SK-MEL-5 (cell line): Measurements from ENCODE around the gene CCND1. TPM values are rescaled to one million over a fixed set of nuclear protein-coding genes. Genes with fewer than 3 reads are reported as not detected.
"Not testable (repeated sequence)": the region's sequence is repeated elsewhere in the genome, so short reads cannot be mapped to it uniquely, and the experiment has no call there.

ENCODE experiments used
- DNase-seq: peaks from one replicate; pipeline ENCODE4 v3.0.0-alpha.2; 2016; ENCODE audit warnings: low read depth, low spot score
- in situ Hi-C: cut with HindIII; loops from 2 replicates; pipeline ENCODE4 v1.10.0; 2016; ENCODE audit warnings: low sequenced_read_pairs, high pct_unique_total_duplicates, low pct_unique_long_range_greater_than_20kb
- total RNA-seq: library from RNA; depleted of rRNA; stranded (reverse); fragments of >200 nt; shearing (Covaris generic); gene quantifications from 2 replicates; pipeline ENCODE4 v1.2.3, GENCODE V29; 2014

CCND1 gene
- total RNA-seq, 1 experiment from 2014 or later, result 111 TPM

DNA sequence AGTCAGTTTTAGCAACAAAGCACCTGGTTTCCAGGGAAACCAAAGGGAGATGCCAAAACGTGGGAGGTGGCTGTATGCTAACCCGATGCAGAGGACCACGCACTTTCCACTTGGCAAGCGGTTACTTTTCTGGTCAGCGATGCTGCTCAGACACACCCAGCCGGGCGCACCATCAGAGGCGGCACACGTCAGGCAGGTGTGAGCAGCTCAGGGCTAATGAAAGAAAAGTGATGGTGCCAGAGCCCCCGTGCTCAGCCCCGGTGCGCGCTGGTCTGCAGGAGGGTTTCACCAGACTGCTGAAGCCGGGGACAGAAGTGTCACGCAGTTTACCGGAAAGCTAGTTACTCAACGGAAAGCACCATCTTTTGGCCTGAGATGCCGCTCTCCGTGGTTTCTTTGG, 28.5 kb downstream of the CCND1 start:
- no peak for DNase-seq
- in situ Hi-C loops, result loop anchor here (25.0 kb wide), 1 partner anchor 432 kb away; no protein-coding TSS in a partner anchor

DNA sequence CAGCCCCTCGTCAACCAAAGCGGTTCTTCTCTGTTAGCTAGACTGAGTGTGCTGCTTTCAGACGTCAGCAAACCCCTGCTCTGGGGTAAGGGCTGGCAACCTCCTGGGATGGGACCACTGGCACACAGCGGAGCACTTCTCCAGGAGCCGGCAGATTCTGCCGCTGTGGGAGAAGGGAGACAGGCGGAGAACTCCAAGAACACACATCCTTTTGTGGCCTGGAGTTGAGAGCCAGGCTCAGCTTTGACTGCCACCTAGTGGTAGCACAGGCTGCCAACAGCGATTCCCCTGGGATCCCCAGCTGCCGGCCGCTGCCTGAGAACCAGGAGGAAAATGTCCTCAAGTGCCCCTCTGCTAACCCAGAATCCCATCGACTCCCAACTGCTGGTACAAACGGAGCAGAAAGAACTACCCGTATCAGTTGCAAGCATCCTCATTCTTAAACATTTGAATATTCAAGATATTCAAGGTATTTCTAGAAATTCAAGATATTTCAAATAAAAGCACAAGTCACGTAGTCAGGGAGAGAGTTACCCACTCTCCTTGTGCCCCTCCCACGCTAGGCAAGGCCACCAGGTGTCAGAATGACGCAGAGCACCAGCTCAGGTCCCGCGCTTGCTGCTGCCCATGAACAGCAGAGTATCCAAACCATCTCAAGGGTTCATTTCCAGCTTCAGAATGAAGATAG, 29.3 kb downstream of the CCND1 start:
- in situ Hi-C loops, result loop anchor here (25.0 kb wide), 1 partner anchor 433 kb away; no protein-coding TSS in a partner anchor
- peak; percentile 99 for DNase-seq

DNA sequence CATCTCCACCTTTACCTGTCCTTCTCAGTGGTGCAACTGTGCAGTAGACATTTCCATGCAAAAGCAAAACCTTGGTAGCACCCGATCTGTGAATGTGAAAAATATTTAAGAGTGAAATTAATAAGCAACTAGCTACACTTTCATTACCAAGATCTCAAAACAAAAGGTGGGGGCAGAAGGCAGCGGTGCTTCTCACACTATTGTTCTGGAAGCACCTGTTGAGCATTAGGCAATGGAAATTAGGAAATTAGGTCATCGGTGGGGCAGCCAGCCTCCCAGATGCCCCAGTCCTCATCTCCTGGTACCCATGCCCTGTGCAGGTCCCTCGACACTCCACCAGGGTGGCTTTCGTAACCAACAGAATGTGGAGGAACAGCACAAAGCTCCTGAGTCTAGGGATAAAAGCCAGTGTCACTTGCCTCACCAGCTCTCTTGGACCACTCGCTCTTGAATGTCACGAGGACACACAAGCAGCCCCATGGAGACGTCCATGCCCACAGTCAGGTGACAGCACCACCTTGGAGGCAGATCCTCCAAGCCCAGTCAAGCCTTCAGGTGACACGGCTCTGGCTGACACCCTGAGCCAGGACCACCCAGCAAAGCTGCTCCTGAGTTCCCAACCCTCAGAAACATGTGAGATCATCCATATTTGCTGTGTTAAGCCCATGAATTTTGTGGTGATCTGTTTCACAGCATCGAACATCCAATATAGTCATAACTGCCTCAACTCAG, 30.9 kb downstream of the CCND1 start:
- in situ Hi-C loops, result loop anchor here (25.0 kb wide), 1 partner anchor 435 kb away; no protein-coding TSS in a partner anchor
- no peak for DNase-seq

DNA sequence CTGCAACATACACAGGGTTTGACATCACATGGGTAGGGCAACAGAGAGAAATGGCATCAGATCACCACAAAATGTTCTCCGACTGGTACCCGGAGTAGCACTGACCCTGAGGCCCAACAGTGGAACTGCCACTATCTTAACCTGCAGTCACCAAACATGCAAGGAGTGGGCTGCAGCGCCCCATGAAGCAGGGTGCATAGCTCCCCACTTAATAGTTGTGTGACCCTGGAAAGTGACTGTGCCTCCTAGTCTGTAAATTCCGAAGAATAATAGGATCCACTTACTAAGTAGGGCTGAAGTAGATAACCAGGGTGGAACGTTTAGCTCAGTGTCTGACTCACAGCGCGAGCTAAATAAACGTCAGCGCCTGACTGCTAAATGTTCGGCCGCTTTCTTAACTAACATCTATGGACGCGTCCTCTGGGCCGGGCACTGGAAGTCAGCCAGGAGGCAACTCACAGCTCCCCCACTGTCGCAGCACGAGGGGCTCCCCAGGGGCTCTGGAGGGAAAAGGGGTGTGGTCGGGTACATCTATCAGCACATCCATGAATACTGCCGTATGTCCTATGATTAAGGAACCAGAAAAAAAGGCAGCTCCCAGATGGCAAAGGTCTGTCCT, 33.4 kb downstream of the CCND1 start:
- DNase-seq, result peak; percentile 45
- in situ Hi-C loops, result loop anchor here (25.0 kb wide), 1 partner anchor 437 kb away; no protein-coding TSS in a partner anchor

DNA sequence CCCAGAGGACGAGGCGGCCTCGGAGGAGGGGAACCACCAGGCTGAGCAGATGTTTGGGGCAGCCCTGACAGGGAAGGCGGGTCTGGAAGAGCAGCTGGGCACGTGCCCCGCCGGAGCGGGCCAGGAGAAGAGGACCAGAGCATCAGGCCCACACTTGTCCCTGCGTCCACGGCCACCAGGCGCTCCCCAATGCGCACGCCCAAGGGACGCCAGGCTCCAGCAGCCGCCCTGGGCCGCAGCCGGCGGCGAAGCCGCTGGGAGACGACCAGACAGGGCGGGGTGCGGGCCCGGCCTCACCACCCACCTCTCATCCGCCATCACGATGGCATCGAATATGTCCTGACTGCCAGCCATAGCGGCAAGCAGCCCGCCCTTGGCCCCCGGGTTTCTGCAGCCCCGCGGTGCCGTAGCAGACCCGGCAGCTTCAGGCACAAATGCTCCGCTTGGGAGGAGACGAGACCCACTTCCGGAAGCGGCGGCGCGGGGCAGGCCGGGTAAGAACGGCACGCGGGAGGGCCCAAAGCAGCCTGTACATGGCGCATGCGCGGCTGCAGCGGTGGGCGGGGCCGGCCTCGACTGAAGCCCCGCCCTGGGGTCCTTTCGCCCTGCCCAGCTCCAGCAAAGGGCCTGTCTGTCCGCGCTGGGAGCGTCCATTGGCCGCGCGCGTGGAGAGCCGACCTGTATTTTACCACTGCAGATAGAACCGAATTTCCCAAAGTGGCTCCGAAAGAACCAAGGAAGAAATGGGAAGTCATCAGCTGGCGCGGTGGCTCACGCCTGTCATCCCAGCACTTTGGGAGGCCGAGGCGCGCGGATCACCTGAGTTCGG, 34.1 kb downstream of the CCND1 start, which contains the start of gene LTO1:
TSS of gene LTO1 (minus strand) at position 468 of the 829 bp plus-strand sequence. CDS start at position 354, 114 bp downstream.
- in situ Hi-C loops, result loop anchor here (25.0 kb wide), 1 partner anchor 438 kb away; no protein-coding TSS in a partner anchor
- DNase-seq, result peak; percentile 100

DNA sequence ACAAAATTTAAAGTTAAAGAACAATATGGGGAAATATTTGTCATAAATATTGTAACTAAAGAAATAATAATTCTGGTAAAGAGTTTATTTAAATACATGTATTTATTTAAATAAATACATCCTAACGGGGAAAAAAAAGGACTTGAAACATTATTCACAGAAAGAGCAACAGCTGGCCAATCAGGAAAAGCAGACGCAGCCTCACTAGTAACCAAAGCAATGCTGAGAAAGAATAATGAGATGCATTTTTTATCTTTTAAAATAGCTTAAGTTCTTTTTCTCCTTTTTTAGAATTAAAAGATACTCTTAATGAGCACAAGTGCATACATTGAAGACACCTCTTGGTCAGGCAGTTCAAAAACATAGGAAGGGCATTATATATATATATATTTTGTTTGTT, 36.8 kb downstream of the CCND1 start:
- in situ Hi-C loops, result no loop called here
- DNase-seq, result no peak

DNA sequence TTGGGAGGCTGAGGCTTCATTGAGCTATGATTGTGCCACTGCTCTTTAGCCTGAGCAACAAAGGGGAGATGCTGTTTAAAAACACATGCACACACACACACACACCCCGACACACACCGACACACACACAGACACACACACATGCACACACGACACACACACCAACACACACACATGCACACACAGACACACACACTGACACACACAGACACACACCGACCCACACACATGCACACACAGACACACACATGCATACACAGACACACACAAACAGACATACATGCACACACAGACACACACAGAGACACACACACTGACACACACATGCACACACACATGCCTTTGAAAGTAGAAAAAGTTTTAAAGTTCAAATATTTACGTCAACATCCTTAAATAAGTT, 39.7 kb downstream of the CCND1 start:
- in situ Hi-C loops, result no loop called here

DNA sequence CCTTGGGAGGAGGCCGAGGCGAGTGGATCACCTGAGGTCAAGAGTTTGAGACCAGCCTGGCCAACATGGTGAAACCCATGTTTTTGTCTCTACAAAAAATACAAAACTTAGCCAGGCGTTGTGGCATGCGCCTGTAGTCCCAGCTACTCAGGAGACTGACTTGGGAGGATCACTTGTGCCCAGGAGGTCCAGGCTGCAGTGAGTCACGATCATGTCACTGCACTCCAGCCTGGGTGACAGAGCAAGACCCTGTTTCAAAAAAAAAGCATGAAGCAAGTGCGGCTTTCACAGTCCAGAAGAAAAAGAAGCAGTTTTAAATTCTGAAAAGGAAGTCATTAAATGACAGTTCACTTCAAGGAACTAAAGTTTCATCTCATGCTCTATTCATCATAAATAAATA, 41.3 kb downstream of the CCND1 start:
- in situ Hi-C loops, result no loop called here
- no peak for DNase-seq

More for the DNA sequence above, 39.7 kb downstream of the CCND1 start:
- DNase-seq, result no peak

DNA sequence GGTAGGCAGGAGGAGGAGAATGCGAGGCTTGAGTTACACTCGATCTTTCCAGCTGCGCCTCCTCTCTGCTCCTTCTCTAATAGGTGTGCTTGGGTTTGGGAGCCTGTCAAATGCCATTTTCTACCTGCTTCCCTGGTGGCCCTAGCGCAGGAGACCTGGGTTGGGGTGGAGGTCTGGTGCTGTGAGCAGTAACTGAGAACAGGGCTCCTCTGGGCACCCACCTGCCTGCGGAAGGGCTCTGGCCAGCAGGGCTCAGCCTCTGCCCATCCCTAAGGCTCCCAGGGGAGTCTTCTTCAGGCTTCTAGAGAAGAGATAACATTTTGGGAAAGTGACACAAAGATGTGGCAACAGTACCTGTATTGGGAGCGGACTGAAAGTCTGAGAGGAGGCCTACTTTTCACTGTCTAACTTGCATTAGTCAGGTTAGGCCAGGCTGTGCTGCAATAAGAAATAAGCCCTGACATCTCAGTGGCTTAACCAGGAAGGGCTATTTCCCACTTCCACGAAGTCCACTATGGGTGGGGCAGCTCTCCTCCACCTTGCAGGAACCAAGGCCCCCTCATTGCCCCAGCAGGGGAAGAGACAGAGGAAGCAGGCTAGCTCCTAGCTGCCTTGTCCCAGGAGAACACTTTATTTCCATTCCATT, 41.8 kb downstream of the CCND1 start:
- in situ Hi-C loops, result no loop called here
- DNase-seq, result no peak

DNA sequence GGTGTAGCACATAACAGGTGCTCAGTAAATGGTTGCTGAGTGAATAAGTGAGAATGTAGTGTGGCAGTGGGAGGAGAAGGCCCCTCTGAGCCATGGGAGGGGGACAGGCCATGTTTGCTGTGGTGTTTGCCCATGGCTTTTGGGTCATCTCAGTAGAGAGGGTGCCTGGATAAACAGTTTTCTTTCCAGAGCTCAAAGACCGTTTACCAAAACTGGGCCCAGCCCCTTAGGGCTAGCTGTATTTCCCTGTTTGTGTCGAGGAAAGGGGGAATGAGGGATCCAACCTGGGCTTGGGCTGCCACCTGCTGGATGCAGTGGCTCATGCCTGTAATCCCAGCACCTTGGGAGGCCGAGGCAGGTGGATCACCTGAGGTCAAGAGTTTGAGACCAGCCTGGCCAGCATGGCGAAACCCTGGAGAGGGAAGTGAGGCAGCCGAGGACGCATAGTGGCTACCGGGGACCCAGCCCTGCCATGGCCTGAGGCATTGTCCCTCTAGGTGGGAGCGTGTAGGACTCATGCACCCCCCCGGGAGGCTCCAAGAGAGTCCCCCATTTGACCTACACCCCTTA, 42.9 kb downstream of the CCND1 start:
- peak; percentile 63 for DNase-seq
- in situ Hi-C loops, result no loop called here

DNA sequence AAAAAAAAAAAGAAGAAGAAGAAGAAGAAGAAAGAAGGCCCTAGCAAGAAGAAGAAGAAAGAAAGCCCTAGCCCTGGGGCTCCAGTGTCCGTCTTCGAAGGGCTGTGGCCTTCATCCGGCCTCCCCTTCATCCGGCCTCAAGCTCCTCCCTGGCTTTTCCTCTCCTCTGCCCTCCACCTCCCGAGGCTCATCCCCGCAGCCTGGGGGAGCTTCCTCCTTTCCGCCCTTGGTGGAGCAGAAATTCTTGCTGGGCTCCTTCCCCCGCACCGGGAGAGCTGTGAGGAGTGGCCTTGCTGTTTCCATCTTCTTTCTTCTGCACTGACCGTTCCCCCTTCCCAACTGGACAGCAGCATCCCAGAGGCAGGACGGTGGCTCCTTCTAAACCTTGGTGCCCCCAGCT, 43.7 kb downstream of the CCND1 start:
- no peak for DNase-seq
- in situ Hi-C loops, result no loop called here

DNA sequence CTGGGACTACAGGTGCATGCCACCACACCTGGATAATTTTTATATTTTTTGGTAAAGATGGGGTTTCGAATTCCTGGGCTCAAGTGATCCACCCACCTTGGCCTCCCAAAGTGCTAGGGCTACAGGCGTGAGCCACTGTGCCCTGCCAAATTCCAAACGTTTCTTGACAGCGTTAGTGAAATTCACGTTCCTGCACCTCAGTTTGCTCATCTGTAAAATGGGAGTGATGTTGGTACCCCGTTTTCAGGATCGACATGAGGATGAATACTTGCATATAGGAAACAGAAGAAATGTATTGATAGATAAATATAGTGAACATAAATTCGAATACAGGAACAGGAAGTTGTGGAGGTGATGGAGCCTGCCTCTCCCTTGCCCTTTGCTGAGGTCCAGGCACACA, 44.4 kb downstream of the CCND1 start:
- in situ Hi-C loops, result no loop called here

DNA sequence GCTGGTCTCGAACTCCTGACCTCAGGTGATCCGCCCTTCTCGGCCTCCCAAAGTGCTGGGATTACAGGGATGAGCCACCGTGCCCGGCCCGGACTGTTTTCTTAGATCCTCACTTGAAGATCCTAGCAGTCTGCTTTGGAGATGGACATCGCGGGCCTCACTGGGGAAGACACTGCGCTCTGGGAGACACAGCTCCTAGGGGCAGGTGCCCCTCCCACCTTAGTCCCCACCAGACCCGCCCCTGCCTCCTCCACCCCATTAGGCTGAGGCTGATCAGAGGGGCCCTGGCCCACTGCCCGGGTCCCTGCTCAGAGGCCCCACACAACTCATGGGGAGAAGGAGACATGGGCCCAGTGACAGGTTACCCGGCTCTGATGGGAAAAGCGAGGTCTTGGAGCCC, 45.5 kb downstream of the CCND1 start:
- no peak for DNase-seq

More for the DNA sequence above, 44.4 kb downstream of the CCND1 start:
- no peak for DNase-seq

DNA sequence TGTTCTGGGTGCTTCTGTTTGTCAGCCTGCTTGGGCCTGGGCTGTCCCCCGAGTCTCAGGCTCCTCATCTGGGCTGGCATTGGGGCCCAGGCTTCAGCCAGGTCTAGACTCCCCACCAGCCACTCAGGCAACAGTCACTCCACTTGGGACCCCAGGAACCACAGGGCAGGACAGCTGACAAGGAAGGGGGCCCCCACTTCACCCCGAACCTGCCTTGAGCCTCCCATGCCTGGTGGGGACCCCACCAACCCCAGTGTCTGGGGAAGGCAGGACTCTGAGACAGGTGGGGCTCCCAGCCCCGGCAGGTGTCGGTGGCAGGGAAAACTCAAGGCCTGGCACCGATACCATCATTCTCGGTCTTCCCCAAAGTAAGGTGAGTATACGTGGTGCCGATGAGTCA, 45.9 kb downstream of the CCND1 start:
- no peak for DNase-seq
- in situ Hi-C loops, result no loop called here

More for the DNA sequence above, 45.5 kb downstream of the CCND1 start:
- in situ Hi-C loops, result no loop called here

DNA sequence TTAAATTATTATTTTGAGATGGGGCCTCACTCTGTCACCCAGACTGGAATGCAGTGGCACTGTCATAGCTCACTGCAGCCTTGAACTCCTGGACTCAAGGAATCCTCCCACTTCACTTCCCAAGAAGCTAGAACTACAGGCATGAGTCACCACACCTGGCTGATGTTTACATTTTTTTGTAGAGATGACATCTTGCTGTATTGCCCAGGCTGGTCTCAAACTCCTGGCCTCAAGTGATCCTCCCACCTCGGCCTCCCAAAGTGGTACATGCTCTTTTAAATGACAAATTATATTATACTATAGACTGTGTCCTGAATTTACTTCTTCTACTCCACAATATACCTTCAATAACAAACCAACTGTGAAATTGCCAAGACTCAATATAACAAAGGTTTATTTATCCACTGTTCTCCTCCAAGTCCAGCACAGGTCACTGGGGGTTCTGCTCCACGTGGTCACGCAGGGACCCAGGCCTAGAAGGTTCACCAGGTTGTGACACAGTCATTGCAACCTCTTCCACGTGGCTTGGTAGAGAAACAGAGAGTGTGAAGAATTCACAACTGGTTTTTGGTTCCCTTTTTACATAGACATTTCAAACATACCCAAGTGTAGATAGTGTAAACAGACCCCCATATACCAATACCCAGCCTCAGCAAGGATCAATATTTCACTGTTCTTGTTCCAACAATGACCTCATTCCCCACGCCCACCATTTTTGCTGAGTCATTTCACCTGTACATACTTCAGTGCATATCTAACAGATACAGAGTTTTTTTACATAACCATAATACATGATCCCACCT, 47.2 kb downstream of the CCND1 start:
- DNase-seq, in situ Hi-C loops: not testable (repeated sequence)
